HL-60/S4 (cell line): Measurements from ENCODE around the gene CENPE.

Source experiments
- in situ Hi-C: fragments of 300-500 bp; cut with MboI; formaldehyde crosslinking; loops from 2 replicates; pipeline ENCODE4 v1.14.3; 2022; ENCODE audit warnings: low sequenced_read_pairs

The CENPE gene

DNA sequence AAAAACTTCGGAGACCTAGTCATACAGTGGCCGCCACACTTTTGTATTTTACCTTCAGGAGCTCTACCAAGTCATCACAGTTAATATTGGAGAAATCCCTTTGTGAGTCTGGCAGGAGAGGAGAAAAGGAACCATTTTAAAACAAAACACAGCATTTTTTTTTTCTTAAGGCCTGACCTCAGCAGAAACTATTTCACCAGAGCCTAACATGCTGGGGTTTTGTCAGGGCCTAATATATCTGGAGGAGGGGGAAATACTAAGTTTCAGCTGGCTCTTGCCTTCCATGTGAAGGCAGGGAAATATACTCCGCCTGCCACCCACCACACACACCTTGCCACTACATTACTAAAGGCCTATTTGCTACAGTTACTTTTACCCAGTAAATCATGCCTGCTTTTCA lies 72.0 kb downstream of the CENPE start:
- in situ Hi-C loops = no loop called here

DNA sequence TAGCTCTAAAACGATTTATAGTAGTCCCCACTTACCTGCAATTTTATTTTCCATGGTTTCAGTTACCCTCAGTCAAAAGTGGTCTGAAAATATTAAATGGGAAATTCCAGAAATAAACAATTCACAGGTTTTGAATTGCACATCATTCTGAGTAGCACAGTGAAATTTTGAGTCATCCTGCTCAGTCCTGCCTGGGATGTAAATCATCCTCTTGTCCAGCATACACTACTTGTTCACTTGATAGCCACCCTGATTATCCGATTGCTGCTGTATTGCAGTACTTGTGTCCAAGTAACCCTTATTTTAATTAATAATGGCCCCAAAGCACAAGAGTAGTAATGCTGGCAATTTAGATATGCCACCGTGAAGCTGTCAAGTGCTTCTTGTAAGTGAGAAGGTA lies 75.0 kb downstream of the CENPE start:
- in situ Hi-C loops = no loop called here

DNA sequence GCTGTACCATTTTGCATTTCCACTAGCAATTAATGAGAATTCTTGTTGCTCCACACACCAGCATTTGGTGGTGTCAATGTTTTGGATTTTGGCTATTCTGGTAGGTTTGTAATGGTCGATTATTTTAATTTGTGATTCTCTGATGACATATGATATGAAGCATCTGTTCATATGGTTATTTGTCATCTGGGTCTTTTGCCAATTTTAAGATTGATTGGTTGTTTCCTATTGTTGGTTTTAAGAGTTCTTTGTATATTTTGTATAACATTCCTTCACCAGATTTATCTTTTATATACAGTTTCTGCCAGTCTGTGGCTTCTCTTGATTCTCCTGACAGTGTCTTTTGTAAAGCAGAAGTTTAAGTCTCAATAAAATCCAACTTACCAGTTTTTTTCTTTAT lies 80.0 kb downstream of the CENPE start:
- in situ Hi-C loops = no loop called here

DNA sequence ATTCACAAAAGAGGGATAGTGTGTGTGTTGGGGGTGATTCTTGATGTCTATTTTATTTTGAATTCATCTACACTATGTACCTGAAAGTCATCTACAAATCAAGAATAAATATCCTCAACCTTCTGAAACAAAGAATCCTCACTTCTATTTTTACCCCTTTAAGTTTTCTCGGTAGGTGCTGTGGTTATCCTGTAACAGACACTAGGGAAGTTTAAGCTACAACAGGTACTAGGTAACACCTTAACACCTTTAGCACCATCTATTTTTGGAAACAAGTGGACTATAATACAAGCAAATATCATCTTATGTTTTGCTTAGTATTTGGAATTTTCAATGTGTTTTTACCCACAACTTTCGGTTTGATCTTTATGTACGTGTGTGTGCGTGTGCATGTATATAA lies 86.5 kb downstream of the CENPE start:
- in situ Hi-C loops = no loop called here

DNA sequence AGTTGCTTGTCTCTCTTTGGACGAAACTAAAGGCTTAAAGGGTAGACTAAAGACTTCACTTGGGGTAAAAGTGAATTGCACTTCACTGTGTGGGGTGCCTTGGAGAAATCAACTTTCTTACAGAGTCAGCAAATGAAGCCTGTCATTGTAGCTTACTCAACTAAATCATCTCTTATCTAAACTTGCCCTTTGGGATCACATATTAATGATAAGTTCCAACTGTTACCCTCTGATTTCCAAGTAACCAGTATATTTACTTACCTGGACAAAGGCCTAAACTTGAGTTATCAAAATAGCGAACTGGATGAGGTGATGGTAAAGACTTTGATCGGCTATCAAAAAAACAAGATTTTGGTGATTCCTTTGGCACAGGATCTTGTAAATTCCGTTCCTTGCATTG lies 89.6 kb downstream of the CENPE start:
- in situ Hi-C loops = no loop called here

DNA sequence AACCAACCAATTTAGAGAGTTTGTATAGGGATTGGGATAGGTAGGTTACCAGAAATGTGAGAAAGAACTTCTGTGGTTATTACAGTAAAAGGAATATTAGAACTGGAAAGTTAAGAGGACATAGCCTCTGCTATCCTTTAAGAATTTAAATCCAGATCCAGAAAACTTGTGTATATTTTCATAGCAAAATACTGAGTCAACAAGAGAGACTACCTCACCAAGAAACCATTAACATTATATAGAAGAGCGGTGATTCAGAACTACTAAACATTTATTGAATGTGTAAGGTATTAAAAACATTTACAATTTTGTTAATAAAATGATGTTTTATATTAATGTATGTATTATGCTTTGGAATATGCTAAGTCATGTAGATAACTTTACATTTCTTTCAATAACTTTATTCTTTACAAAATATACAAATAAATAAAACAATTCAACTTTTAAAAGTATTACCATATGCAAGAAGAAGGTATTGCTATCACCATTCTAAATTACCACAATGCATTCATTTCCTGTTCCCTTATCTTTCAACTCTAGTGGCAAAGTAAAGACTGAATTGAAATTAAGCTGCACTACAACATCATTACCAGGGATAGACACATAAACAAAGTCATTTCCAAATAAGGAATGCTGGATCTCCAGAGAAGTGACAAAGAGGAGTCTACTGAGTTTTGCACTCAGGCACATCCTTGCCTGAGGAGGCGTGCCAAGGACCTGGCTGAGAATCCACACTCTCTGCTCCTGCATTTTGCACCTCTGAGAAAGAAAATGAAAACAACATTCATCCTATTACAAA lies 92.4 kb downstream of the CENPE start:
- in situ Hi-C loops = no loop called here

DNA sequence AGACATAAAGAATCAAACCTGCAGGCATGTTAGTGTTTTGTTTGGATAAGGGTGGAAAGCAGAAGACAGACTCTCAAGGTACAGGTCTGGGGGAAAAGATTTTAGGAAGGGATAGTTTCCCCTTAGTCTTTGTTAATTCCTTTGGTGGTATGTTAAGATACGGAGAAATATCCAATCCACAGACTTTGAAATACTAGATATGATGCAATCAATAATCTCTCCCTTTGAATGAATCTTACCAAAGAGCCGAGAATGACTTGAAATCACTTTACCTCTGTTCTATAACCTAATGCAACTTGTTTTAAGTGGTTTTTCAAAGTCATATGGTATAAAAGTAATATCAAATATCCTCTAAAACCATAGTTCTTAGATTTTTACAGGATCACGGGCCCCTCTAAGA lies 93.3 kb downstream of the CENPE start:
- in situ Hi-C loops = no loop called here

DNA sequence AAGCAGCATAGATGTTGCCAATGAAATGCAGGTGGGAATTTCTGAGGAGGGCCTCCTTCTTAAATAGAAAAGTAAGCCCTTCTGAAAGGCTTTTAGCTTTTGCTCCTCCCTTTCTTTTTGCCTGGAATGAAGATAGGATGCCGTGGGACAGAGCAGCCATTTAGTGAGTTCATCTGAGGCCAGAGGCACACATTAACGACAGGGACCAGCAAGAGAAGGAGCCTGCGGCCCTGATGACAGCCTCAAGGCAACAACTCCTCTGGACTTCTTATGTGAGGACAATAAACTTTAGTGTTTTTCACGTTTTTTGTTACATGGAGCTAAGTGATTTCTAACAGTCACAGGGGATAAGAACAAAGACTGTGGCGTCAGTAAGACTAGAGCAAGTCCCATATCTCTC lies 97.5 kb downstream of the CENPE start:
- in situ Hi-C loops = no loop called here

DNA sequence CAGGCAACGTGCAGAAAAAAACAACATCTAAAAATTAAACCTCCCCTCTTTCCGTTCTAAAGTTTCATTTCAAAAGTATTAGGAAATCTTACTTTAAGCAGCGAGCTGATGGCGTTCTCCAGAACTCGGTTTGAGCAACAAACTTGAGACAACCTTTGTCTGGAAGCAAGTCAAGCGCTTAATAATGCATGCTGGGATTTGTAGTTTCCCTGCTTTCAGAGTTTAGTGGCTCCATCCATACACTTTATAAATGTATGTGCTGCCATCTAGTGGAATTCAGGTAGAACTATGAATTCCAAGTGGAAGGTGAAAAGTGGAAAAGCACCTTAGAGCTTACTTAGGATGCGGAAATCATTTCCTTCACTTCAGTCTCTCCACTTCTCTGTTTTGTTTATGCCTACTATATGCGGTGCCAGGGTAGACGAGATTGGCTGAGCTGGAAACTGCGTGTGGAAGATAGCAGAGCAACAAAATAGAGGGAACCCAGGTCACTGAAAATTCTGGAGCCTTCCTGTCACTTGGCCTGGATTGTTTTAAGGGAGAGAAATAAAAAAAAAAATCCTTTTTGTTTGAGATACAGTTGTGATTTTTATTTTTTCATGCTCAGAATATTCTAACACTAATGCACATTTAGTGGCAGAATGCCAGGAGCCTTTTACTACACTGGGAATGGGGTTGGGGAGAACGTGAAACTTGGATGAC lies 98.3 kb downstream of the CENPE start, which contains the start of gene BDH2:
Gene BDH2 (minus strand): TSS at position 144 of the 702 bp plus-strand sequence. CDS start 3,580 bp downstream, outside the sequence.
- in situ Hi-C loops = loop anchor here (10.0 to 25.0 kb wide), 2 partner anchors 475 to 663 kb away; no protein-coding TSS in a partner anchor

DNA sequence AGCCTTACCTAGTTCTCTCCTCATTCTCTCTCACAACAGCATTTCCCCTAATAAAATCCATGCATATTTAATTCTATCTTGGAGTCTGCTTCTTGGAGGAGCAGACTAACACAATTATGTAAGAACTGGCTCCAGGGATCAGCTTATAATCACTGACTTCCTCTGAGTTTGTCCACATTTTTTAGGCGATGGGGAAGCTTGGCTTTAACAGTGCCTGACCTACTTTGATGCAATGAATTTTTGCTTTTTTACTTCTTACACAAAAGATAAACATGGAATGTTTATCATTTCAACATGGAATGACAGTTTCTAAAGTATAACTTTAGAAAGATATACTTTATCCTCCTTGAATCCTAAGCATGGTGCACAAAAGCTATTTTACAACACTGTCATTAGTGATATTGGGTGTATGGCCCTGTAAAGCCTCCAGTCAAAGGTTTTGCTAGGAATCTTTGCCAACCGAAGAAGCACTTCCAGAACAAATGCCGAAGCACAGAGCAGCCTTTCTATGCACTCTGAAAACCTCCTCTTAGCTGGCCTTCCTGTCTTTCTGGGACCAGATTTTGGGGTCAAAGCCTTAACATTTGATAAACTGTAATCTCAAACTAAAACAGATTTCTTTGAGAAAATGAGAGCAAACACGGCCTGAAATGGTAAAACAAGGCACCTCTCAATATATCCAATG lies 99.2 kb downstream of the CENPE start:
- in situ Hi-C loops = loop anchor here (10.0 to 25.0 kb wide), 2 partner anchors 474 to 662 kb away; no protein-coding TSS in a partner anchor

DNA sequence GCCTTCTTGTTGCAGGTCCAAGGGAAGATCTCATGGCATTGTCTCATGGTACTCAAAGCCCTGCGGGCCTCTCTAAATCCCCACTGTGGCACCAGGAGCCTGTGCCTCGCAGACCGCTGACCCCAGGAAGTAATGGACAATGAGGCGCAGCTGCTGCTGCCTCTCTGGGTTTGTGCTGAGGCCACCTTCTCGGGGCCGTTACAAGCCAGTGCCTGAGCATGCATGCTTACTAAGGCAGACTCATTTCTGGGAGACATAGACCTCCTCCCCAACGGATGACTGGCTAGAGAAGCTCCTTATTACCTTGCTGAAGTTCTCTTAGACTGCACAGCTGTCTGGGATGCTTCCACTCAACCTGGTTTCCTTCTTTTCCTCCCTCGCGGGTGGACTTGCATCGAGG lies 99.8 kb downstream of the CENPE start:
- in situ Hi-C loops = loop anchor here (10.0 to 25.0 kb wide), 2 partner anchors 474 to 661 kb away; no protein-coding TSS in a partner anchor

DNA sequence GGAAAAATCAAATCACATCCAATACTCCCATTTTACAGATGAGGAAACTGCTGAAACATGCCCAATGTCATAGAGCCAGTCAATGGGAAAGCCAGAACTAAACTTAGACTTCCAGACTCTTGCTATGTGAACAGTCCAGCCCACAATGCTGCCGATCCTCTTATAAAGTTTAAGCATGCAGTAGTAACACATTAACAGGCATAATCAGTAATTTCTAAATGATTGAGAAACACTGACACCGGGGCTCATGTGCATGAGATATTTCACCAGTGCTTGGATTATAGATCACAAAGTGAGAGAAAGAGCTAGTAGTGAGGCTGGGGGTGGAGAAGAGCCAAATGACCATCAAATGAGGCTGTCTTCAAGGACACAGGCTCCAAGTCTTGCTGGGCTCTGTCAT lies 101.0 kb downstream of the CENPE start:
- in situ Hi-C loops = loop anchor here (10.0 to 25.0 kb wide), 2 partner anchors 472 to 660 kb away; no protein-coding TSS in a partner anchor

DNA sequence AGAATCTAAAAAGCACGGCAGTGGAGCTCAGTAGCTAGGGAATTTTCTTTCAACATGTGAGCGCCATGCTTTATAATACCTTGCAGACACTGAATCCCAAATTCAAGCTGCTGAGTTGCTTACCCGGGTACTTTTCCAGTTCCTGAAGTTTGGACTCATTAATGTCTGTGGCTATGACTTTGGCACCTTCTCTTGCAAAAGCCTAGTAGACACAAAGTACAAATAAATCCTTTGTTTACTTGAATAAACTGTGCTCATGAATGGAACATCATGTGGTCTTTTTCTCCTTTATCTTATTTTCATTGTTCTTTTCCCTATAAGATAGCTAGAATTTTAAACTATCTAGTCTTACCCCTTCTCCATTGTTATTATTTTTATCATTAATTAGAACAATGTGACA lies 103.1 kb downstream of the CENPE start:
- in situ Hi-C loops = loop anchor here (10.0 to 25.0 kb wide), 2 partner anchors 470 to 658 kb away; no protein-coding TSS in a partner anchor

DNA sequence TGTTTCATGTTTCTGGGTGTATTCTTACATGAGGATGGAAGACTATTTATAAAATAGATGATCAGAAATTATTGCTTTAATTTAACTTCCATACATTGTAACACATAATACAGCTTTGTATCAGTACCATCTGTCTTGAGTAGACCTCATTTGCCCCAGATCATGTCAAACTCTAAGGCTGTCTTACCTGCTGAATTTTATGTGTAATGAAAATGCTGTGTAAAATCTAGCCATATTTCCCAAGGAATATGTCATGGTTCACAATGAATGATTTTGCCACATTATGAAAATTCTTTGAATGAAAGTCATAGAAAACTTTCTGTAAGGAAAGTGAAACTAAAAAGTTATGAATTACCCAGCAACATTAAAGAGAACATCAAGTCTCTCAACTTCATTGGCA lies 105.9 kb downstream of the CENPE start:
- in situ Hi-C loops = loop anchor here (10.0 to 25.0 kb wide), 2 partner anchors 467 to 655 kb away; no protein-coding TSS in a partner anchor

DNA sequence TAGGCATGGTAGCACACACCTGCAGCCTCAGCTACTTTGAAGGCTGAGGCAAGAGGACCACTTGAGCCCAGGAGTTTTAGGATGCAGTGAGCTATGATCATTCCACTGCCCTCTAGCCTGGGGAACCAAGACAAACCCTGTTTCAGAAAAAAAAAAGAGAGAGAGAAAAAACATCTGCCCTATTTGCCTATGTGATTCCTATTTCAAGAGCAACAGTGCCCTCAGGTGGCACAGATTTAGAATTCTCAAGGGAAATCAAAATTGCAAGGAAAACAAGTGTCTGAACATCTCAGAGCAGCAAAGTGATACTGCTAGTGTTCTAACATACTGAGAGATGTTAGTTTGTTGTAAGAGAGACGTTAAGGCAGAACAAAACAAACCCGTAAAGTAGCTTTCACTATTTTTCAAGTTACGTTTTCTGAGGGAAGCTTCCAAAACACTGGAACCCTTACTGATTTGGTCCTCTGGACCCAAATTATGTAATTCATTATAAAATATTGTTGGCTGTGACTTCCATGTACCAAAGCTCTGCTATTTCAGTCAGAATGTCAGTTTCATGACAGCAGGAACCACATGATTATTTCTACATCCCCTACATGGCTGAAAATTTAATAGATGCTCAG lies 106.4 kb downstream of the CENPE start:
- in situ Hi-C loops = loop anchor here (10.0 to 25.0 kb wide), 2 partner anchors 467 to 654 kb away; no protein-coding TSS in a partner anchor

DNA sequence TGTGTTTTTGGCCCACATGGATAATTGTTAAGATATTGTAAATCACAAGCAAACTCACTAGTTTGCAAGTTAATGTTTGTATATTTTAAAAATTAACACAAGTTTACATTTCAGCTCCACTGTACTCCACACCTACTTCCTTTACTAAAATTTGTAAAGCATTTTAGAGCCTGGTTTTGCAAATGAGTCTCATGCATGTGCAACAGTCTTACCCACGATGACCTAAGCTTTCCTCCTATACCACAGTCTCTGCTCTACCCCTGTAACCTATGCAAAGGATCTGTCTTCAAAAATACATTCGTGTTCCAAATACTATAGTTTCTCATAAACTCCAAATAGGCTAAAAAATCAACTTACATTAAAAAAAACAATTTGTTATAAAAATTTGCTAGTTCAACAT lies 108.7 kb downstream of the CENPE start:
- in situ Hi-C loops = loop anchor here (25.0 kb wide), 1 partner anchor 652 kb away; no protein-coding TSS in a partner anchor

DNA sequence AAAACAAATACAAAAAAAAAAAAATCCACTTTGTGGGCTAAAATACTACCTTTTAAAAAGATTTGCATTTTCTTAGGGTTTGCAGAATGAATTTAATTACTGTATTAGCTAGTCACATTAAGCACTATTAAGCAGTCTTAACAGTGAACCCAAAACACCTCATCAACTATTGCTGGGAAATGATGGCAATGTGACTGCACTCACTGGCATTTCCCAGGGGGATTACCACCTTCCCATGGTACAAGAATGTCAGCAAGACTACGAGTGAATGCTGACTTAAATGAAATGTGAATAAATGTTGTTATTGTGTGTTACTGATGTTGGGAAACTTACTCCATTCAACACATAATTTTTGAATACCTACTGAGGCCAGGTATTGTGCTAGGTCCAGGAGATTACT lies 111.6 kb downstream of the CENPE start:
- in situ Hi-C loops = loop anchor here (25.0 kb wide), 1 partner anchor 649 kb away; no protein-coding TSS in a partner anchor

DNA sequence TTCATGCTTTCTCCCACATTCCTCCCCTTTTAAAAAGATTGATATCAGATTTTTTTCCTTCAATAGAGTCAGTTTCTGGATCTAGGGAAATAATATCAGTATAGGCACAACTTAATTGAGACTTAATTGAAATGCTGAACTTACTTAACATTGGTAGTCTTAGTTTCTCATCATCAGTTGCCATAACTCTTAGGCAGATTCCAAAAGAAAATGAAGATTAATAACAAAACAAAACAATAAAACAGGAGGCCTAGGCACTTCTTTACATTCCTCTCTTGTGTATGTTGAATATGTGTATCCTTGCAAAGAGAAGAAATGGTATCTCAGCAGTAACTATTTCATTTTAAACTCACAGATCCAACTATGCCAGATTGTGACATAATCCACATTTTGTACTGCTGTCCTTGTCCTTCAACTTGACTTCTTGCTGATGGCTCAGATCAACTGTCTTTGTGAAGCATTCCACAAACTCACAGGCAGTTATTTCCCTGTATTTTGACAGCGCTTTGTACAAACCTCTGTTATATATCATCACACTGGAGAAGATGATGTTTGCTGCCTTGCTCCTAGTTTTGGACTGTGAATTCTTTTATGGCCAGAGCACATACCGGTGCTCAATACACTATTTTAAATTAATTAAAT lies 112.5 kb downstream of the CENPE start:
- in situ Hi-C loops = loop anchor here (25.0 kb wide), 1 partner anchor 648 kb away; no protein-coding TSS in a partner anchor

DNA sequence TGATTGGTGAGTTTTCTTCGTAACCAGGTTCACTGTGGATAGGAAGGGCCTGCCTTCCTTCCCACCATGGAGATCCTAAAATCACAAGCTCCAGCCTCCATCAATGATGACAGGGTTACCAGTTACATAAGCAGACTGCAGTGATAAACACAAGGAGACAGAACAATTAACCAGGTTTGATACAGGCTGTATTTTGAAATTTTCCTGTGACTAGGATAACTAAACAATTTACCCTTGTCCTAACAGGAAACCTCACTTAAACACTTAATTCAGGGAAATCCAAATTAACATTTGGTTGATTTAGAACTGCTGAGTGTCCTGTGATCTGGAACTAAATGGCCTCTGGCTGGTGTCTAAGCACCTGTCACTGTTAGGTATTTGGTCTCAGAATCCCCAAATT lies 118.5 kb downstream of the CENPE start:
- in situ Hi-C loops = loop anchor here (25.0 kb wide), 1 partner anchor 642 kb away; no protein-coding TSS in a partner anchor
